GM23338 (cell line): ENCODE measurements around the gene SCGB3A1. TPM values are rescaled to one million over a fixed set of nuclear protein-coding genes. Genes with fewer than 3 reads are reported as not detected.
A peak's percentile ranks its signal among the peaks of the same experiment; 100 is the strongest.

Experiments used
- ATAC-seq: fragments of 200-7000 bp; cut with Tn5 transposase; 3 replicates; pipeline ENCODE4 v1.9.1; 2020
- DNase-seq: peaks from one replicate; pipeline ENCODE4 v3.0.0-alpha.2; 2015; ENCODE audit warnings: low spot score
- H2AFZ ChIP-seq: fragments of 200-600 bp; sonication (generic); 2 replicates; pipeline ENCODE4 v1.8.0; 2016; ENCODE audit warnings: antibody characterized with exemption, mild to moderate bottlenecking, moderate library complexity
- H3F3A ChIP-seq: fragments of 200-600 bp; sonication (generic); replicated peaks from 2 replicates; pipeline ENCODE4 v1.8.0; 2017; ENCODE audit warnings: antibody characterized with exemption, mixed run types, low read depth
- H3K27ac ChIP-seq: fragments of 200-600 bp; sonication (generic); 2 replicates; pipeline ENCODE4 v1.6.1; 2016; ENCODE audit warnings: low read depth
- H3K27me3 ChIP-seq: fragments of 200-600 bp; sonication (generic); 2 replicates; pipeline ENCODE4 v1.8.0; 2016; ENCODE audit warnings: mild to moderate bottlenecking, mixed run types, moderate library complexity; ENCODE audit not compliant: insufficient read depth
- H3K36me3 ChIP-seq: fragments of 200-600 bp; sonication (generic); 2 replicates; pipeline ENCODE4 v1.8.0; 2016; ENCODE audit warnings: mild to moderate bottlenecking; ENCODE audit not compliant: insufficient read depth
- H3K4me1 ChIP-seq: fragments of 200-600 bp; sonication (generic); 2 replicates; pipeline ENCODE4 v1.8.0; 2016; ENCODE audit warnings: mild to moderate bottlenecking, moderate library complexity; ENCODE audit not compliant: insufficient read depth
- H3K4me2 ChIP-seq: fragments of 200-600 bp; sonication (generic); 2 replicates; pipeline ENCODE4 v1.7.1; 2017; ENCODE audit warnings: mixed run types
- H3K4me3 ChIP-seq: fragments of 200-600 bp; sonication (generic); 2 replicates; pipeline ENCODE4 v1.6.1; 2016; ENCODE audit warnings: mixed run types
- H3K79me2 ChIP-seq: fragments of 200-600 bp; sonication (generic); replicated peaks from 2 replicates; pipeline ENCODE4 v1.8.0; 2017; ENCODE audit warnings: mild to moderate bottlenecking; ENCODE audit not compliant: insufficient read depth
- H3K9me2 ChIP-seq: fragments of 200-600 bp; sonication (generic); 2 replicates; pipeline ENCODE4 v1.8.0; 2017; ENCODE audit not compliant: insufficient read depth
- H4K20me1 ChIP-seq: fragments of 200-600 bp; sonication (generic); replicated peaks from 2 replicates; pipeline ENCODE4 v1.8.0; 2017; ENCODE audit warnings: mild to moderate bottlenecking; ENCODE audit not compliant: insufficient read depth
- H3K27ac Mint-ChIP-seq: 2 replicates; pipeline ENCODE4 v1.8.0; 2020; ENCODE audit warnings: inconsistent platforms, mild to moderate bottlenecking, moderate library complexity, mixed read lengths
- H3K27me3 Mint-ChIP-seq: 3 replicates; pipeline ENCODE4 v1.8.0; 2022; ENCODE audit warnings: low read depth, mild to moderate bottlenecking, moderate library complexity, mixed read lengths, inconsistent platforms; ENCODE audit not compliant: insufficient read depth, poor library complexity
- H3K36me3 Mint-ChIP-seq: 3 replicates; pipeline ENCODE4 v1.8.0; 2021; ENCODE audit warnings: low read depth, mild to moderate bottlenecking, inconsistent platforms, moderate library complexity, mixed read lengths
- H3K4me1 Mint-ChIP-seq: 3 replicates; pipeline ENCODE4 v1.8.0; 2020; ENCODE audit warnings: mild to moderate bottlenecking, inconsistent platforms, mixed read lengths
- H3K4me3 Mint-ChIP-seq: 3 replicates; pipeline ENCODE4 v1.8.0; 2021; ENCODE audit warnings: moderate library complexity, mild to moderate bottlenecking, inconsistent platforms, mixed read lengths
- H3K9me3 Mint-ChIP-seq: 3 replicates; pipeline ENCODE4 v1.8.0; 2020; ENCODE audit warnings: moderate library complexity, mild to moderate bottlenecking, inconsistent platforms, mixed read lengths
- CTCF ChIP-seq, 2 experiments: fragments of 200-600 bp in 1 of 2; sonication (generic) in 1 of 2; conservative IDR thresholded peaks; 2 replicates each; pipeline versions ENCODE4 v1.5.1 to v1.6.1; 2016 to 2017; ENCODE audit warnings: antibody characterized with exemption in 2 of 2, low read depth in 2 of 2, mild to moderate bottlenecking in 2 of 2, moderate library complexity in 1 of 2
- EZH2 ChIP-seq: fragments of 200-600 bp; sonication (generic); IDR thresholded peaks from one replicate; pipeline ENCODE4 v1.8.0; 2017; ENCODE audit warnings: antibody characterized with exemption, mild to moderate bottlenecking, low read depth; ENCODE audit not compliant: unreplicated experiment
- EZH2phosphoT487 ChIP-seq: fragments of 200-600 bp; sonication (generic); IDR thresholded peaks from one replicate; pipeline ENCODE4 v1.8.1; 2018; ENCODE audit warnings: antibody characterized with exemption; ENCODE audit not compliant: unreplicated experiment
- NANOG ChIP-seq: IDR thresholded peaks from 2 replicates; pipeline ENCODE4 v1.6.1; 2016; ENCODE audit warnings: antibody characterized with exemption, borderline replicate concordance
- POLR2AphosphoS5 ChIP-seq: IDR thresholded peaks from 2 replicates; pipeline ENCODE4 v1.6.1; 2016; ENCODE audit warnings: antibody characterized with exemption, low read depth
- ZNF114 ChIP-seq: fragments of 250-450 bp; sonication (Bioruptor Pico); IDR thresholded peaks from 2 replicates; pipeline ENCODE4 v1.5.0; 2020; ENCODE audit warnings: mild to moderate bottlenecking, moderate library complexity
- ZNF331 ChIP-seq: fragments of 250-450 bp; sonication (Bioruptor Pico); IDR thresholded peaks from 2 replicates; pipeline ENCODE4 v1.5.0; 2020; ENCODE audit warnings: low read depth, mild to moderate bottlenecking, moderate library complexity
- ZNF462 ChIP-seq: fragments of 250-450 bp; sonication (Bioruptor Pico); IDR thresholded peaks from 2 replicates; pipeline ENCODE4 v1.5.0; 2020; ENCODE audit warnings: mild to moderate bottlenecking, moderate library complexity
- polyA plus RNA-seq: library from polyadenylated mRNA; unstranded; fragments of >200 nt; fragmentation: Nextera tagmentation; extraction: Ambion mirVana; gene quantifications from 2 replicates; pipeline ENCODE4 v1.2.1, GENCODE V29; 2016
- total RNA-seq: library from RNA; depleted of rRNA; stranded (reverse); fragments of >200 nt; shearing (Covaris generic); gene quantifications from 2 replicates; pipeline ENCODE4 v1.2.3, GENCODE V29; 2014

SCGB3A1 gene
- total and polyA plus RNA-seq, 2 experiments from 2014 or later: not detected

- Histone ChIP-seq H3K79me2 (no peaks in the 10 kb centered on the region), H3K4me2 (no peak overlapping the region), H3F3A (no peaks in the 10 kb centered on the region), H3K27ac (no peak overlapping the region), H3K9me2 (no peaks in the 10 kb centered on the region), H3K4me3 (no peak overlapping the region), H2AFZ (no peak overlapping the region), H3K4me1 (no peaks in the 10 kb centered on the region), H3K27me3 (no peaks in the 10 kb centered on the region), H3K36me3 (peaks cover 25% of the 10 kb centered on the region), H4K20me1 (peaks cover 25% of the 10 kb centered on the region; the same call in 1 of the 2 replicates)
- H3K27ac Mint-ChIP-seq: 0 out of 2 replicates have a peak overlapping the region, but pooled peaks have one; percentile 1
- ATAC-seq (no peak), DNase-seq (no peak)
- H3K36me3 Mint-ChIP-seq: peaks cover 59% of the 10 kb centered on the region
- no peak overlapping the region for H3K4me3 Mint-ChIP-seq
- H3K27me3 Mint-ChIP-seq: peaks cover 9% of the 10 kb centered on the region
- H3K9me3 Mint-ChIP-seq: no peaks in the 10 kb centered on the region
- TF ChIP-seq NANOG (no peak), ZNF331 (CRISPR knock-in tag) (no peak), POLR2AphosphoS5 (no peak), EZH2phosphoT487 (no peak), EZH2 (no peak), CTCF (conservative IDR thresholded peaks at IDR 0.05; ENCODE audit: low read depth in 2 of 2) (no peak), ZNF114 (CRISPR knock-in tag) (no peak), ZNF462 (CRISPR knock-in tag) (no peak)
- H3K4me1 Mint-ChIP-seq: no peaks in the 10 kb centered on the region
These were observed 15.7 kb downstream of the SCGB3A1 start for GRCh38 chr5:180575571-180575970.
